Measurements from ENCODE around the gene ITCH.
"Not testable (repeated sequence)": the region's sequence is repeated elsewhere in the genome, so short reads cannot be mapped to it uniquely, and the experiment has no call there.

ITCH gene

GRCh38 chr20:34491932-34492509, 128.9 kb downstream of the ITCH start:
- Histone ChIP-seq H3K9me3 (peaks cover 0 to 2% (median 0%) of the 10 kb centered on the region in 3 donors), H3K4me1 (no peaks in the 10 kb centered on the region), H3K27ac (no peak overlapping the region), H3K36me3 (peaks cover 68 to 84% (median 68%) of the 10 kb centered on the region in 3 donors), H3K4me3 (no peak overlapping the region), H3K27me3 (no peaks in the 10 kb centered on the region)
- DNase-seq: no peak
- TF ChIP-seq, protein P1, sequence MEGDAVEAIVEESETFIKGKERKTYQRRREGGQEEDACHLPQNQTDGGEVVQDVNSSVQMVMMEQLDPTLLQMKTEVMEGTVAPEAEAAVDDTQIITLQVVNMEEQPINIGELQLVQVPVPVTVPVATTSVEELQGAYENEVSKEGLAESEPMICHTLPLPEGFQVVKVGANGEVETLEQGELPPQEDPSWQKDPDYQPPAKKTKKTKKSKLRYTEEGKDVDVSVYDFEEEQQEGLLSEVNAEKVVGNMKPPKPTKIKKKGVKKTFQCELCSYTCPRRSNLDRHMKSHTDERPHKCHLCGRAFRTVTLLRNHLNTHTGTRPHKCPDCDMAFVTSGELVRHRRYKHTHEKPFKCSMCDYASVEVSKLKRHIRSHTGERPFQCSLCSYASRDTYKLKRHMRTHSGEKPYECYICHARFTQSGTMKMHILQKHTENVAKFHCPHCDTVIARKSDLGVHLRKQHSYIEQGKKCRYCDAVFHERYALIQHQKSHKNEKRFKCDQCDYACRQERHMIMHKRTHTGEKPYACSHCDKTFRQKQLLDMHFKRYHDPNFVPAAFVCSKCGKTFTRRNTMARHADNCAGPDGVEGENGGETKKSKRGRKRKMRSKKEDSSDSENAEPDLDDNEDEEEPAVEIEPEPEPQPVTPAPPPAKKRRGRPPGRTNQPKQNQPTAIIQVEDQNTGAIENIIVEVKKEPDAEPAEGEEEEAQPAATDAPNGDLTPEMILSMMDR (IDR thresholded peaks at IDR 0.05): no peak
- intact Hi-C loops (cut with DNase I; ENCODE audit: low total_unique reads): no loop called here

GRCh38 chr20:34493646-34494045, 130.6 kb downstream of the ITCH start:
- TF ChIP-seq, protein P1 (IDR thresholded peaks at IDR 0.05): no peak
- Histone ChIP-seq H3K4me1 (no peaks in the 10 kb centered on the region), H3K36me3 (peaks cover 63 to 85% (median 75%) of the 10 kb centered on the region in 3 donors), H3K27me3 (no peaks in the 10 kb centered on the region), H3K9me3 (peaks cover 0 to 9% (median 8%) of the 10 kb centered on the region in 3 donors), H3K4me3 (no peak overlapping the region), H3K27ac (no peak overlapping the region)
- intact Hi-C loops (cut with DNase I; ENCODE audit: low total_unique reads): no loop called here
- DNase-seq: no peak

GRCh38 chr20:34495307-34495706, 132.2 kb downstream of the ITCH start:
- peaks cover 54 to 70% (median 66%) of the 10 kb centered on the region in 3 donors for H3K36me3 ChIP-seq
- peaks cover 0 to 9% (median 8%) of the 10 kb centered on the region in 3 donors for H3K9me3 ChIP-seq
- intact Hi-C loops (cut with DNase I; ENCODE audit: low total_unique reads): no loop called here
- TF ChIP-seq, protein P1 (IDR thresholded peaks at IDR 0.05): no peak
- no peaks in the 10 kb centered on the region for H3K27me3 ChIP-seq
- H3K27ac ChIP-seq: no peak overlapping the region
- H3K4me3 ChIP-seq: no peak overlapping the region
- H3K4me1 ChIP-seq: no peaks in the 10 kb centered on the region
- DNase-seq: no peak

- TF ChIP-seq, protein P1 (IDR thresholded peaks at IDR 0.05): no peak
- H3K27me3 ChIP-seq: no peaks in the 10 kb centered on the region
- peaks cover 52 to 71% (median 64%) of the 10 kb centered on the region in 3 donors for H3K36me3 ChIP-seq
- peaks cover 0 to 13% (median 8%) of the 10 kb centered on the region in 3 donors for H3K9me3 ChIP-seq
- no peak for DNase-seq
- H3K4me1 ChIP-seq: no peaks in the 10 kb centered on the region
- no peak overlapping the region for H3K27ac ChIP-seq
- intact Hi-C loops (cut with DNase I; ENCODE audit: low total_unique reads): no loop called here
- H3K4me3 ChIP-seq: no peak overlapping the region
These were observed 132.8 kb downstream of the ITCH start for GRCh38 chr20:34495916-34496315.

GRCh38 chr20:34497596-34497995, 134.5 kb downstream of the ITCH start:
- intact Hi-C loops (cut with DNase I; ENCODE audit: low total_unique reads); DNase-seq; H3K4me1 ChIP-seq; H3K27me3 ChIP-seq; H3K27ac ChIP-seq; H3K4me3 ChIP-seq: not testable (repeated sequence)
- Histone ChIP-seq H3K9me3 (peaks cover 0 to 16% (median 8%) of the 10 kb centered on the region in 3 donors), H3K36me3 (peaks cover 44 to 69% (median 53%) of the 10 kb centered on the region in 3 donors)

- Histone ChIP-seq H3K4me1 (no peaks in the 10 kb centered on the region), H3K4me3 (no peak overlapping the region), H3K36me3 (peaks cover 37 to 57% (median 56%) of the 10 kb centered on the region in 3 donors), H3K9me3 (peaks cover 0 to 16% (median 8%) of the 10 kb centered on the region in 3 donors), H3K27me3 (no peaks in the 10 kb centered on the region), H3K27ac (no peak overlapping the region)
- intact Hi-C loops (cut with DNase I; ENCODE audit: low total_unique reads): no loop called here
- TF ChIP-seq, protein P1 (IDR thresholded peaks at IDR 0.05): no peak
- DNase-seq: no peak
These were observed 137.8 kb downstream of the ITCH start for GRCh38 chr20:34500823-34501222.

Measured in tibial artery (tissue), 4 donors.